Urinary bladder (tissue), 4 donors: ENCODE data around the gene KARS1. TPM values are rescaled to one million over a fixed set of nuclear protein-coding genes. Genes with fewer than 3 reads are reported as not detected.
"Not testable (repeated sequence)": the region's sequence is repeated elsewhere in the genome, so short reads cannot be mapped to it uniquely, and the experiment has no call there.

ENCODE experiments used
- DNase-seq: peaks from one replicate; pipeline ENCODE4 v3.0.0-alpha.2; 2015; ENCODE audit errors: extremely low spot score
- H3K27ac ChIP-seq: one replicate; pipeline ENCODE4 v1.5.1; 2013; ENCODE audit warnings: low read depth, mild to moderate bottlenecking, moderate library complexity
- H3K36me3 ChIP-seq: one replicate; pipeline ENCODE4 v1.6.1; 2013; ENCODE audit warnings: mild to moderate bottlenecking, moderate library complexity; ENCODE audit not compliant: insufficient read depth
- H3K4me1 ChIP-seq: one replicate; pipeline ENCODE4 v1.6.1; 2013; ENCODE audit warnings: mild to moderate bottlenecking, moderate library complexity; ENCODE audit not compliant: insufficient read depth
- H3K4me3 ChIP-seq: one replicate; pipeline ENCODE4 v1.5.1; 2013; ENCODE audit warnings: low read depth, low read length
- WGBS: extraction: QIAGEN DNeasy Blood & Tissue Kit; methylation state at CpG from one replicate; pipeline ENCODE4 v1.1.7; 2013; 5-methylcytosine and 5-hydroxymethylcytosine counted together
- polyA plus RNA-seq: library from polyadenylated mRNA; stranded (reverse); fragments of 200-250 nt; gene quantifications from one replicate; pipeline ENCODE4 v1.2.3, GENCODE V29; 2013
- total RNA-seq: library from RNA; depleted of rRNA; stranded (reverse); fragments of >200 nt; gene quantifications from one replicate; pipeline ENCODE4 v1.2.3, GENCODE V29; 2014
- donor health status: healthy with polysubstance abuse.
- donor health status: healthy.

The KARS1 gene
- total and polyA plus RNA-seq, 2 donors, result 90.6 to 91.1 TPM

- H3K27ac ChIP-seq, result no peak overlapping the region
- H3K4me3 ChIP-seq, result no peak overlapping the region
- peaks cover 4% of the 10 kb centered on the region for H3K36me3 ChIP-seq
- DNase-seq, result no peak
- H3K4me1 ChIP-seq, result no peaks in the 10 kb centered on the region
- 93% methylated on average over 2 of the region's 2 CpGs for WGBS
These were observed 28.7 kb downstream of the KARS1 start for GRCh38 chr16:75618780-75619179.

- 95% methylated on average over 3 of the region's 3 CpGs for WGBS
- H3K4me1 ChIP-seq, result no peaks in the 10 kb centered on the region
- H3K36me3 ChIP-seq, result peaks cover 4% of the 10 kb centered on the region
- no peak overlapping the region for H3K27ac ChIP-seq
- no peak for DNase-seq
- H3K4me3 ChIP-seq, result no peak overlapping the region
These were observed 30.3 kb downstream of the KARS1 start for GRCh38 chr16:75617121-75617520.

GRCh38 chr16:75616521-75617010 is 30.9 kb downstream of the KARS1 start:
- DNase-seq, result no peak
- WGBS, result 92% methylated on average over 4 of the region's 4 CpGs
- H3K4me1 ChIP-seq, result no peaks in the 10 kb centered on the region
- no peak overlapping the region for H3K27ac ChIP-seq
- no peak overlapping the region for H3K4me3 ChIP-seq
- peaks cover 4% of the 10 kb centered on the region for H3K36me3 ChIP-seq

- no peak for DNase-seq
- no peak overlapping the region for H3K27ac ChIP-seq
- 93% methylated on average over 2 of the region's 2 CpGs for WGBS
- no peak overlapping the region for H3K4me3 ChIP-seq
- no peaks in the 10 kb centered on the region for H3K4me1 ChIP-seq
- peaks cover 4% of the 10 kb centered on the region for H3K36me3 ChIP-seq
These were observed 31.8 kb downstream of the KARS1 start for GRCh38 chr16:75615619-75616018.

- no peaks in the 10 kb centered on the region for H3K4me1 ChIP-seq
- H3K36me3 ChIP-seq, result peaks cover 4% of the 10 kb centered on the region
- H3K27ac ChIP-seq, result no peak overlapping the region
- DNase-seq, result no peak
- 97% methylated on average over 4 of the region's 4 CpGs for WGBS
- H3K4me3 ChIP-seq, result no peak overlapping the region
These were observed 33.2 kb downstream of the KARS1 start for GRCh38 chr16:75614066-75614897.

GRCh38 chr16:75606507-75606906 is 41.0 kb downstream of the KARS1 start:
- DNase-seq, result no peak
- Histone ChIP-seq H3K36me3 (peaks cover 7% of the 10 kb centered on the region), H3K27ac (no peak overlapping the region), H3K4me1 (no peaks in the 10 kb centered on the region), H3K4me3 (no peak overlapping the region)
- 95% methylated on average over 1 of the region's 1 CpG for WGBS

GRCh38 chr16:75603241-75603640 is 44.2 kb downstream of the KARS1 start:
- no peak overlapping the region for H3K27ac ChIP-seq
- no peak for DNase-seq
- H3K36me3 ChIP-seq, result peaks cover 7% of the 10 kb centered on the region
- H3K4me3 ChIP-seq, result no peak overlapping the region
- WGBS, result 86% methylated on average over 4 of the region's 4 CpGs
- H3K4me1 ChIP-seq, result no peaks in the 10 kb centered on the region

- Histone ChIP-seq H3K27ac (no peak overlapping the region), H3K36me3 (peaks cover 6% of the 10 kb centered on the region), H3K4me1 (no peaks in the 10 kb centered on the region), H3K4me3 (no peak overlapping the region)
- no peak for DNase-seq
- WGBS, result 85% methylated on average over 6 of the region's 6 CpGs
These were observed 47.8 kb downstream of the KARS1 start for GRCh38 chr16:75599452-75600277.

GRCh38 chr16:75593825-75594820 is 53.3 kb downstream of the KARS1 start:
- H3K4me3 ChIP-seq, result no peak overlapping the region
- no peak for DNase-seq
- H3K36me3 ChIP-seq, result peaks cover 2% of the 10 kb centered on the region
- H3K4me1 ChIP-seq, result no peaks in the 10 kb centered on the region
- no peak overlapping the region for H3K27ac ChIP-seq
- 71% methylated on average over 17 of the region's 17 CpGs for WGBS

- H3K27ac ChIP-seq, result no peak overlapping the region
- WGBS, result 74% methylated on average over 6 of the region's 6 CpGs
- H3K4me1 ChIP-seq, result no peaks in the 10 kb centered on the region
- peaks cover 2% of the 10 kb centered on the region for H3K36me3 ChIP-seq
- H3K4me3 ChIP-seq, result no peak overlapping the region
- no peak for DNase-seq
These were observed 54.2 kb downstream of the KARS1 start for GRCh38 chr16:75593308-75593707.

GRCh38 chr16:75591927-75592326 is 55.5 kb downstream of the KARS1 start:
- H3K27ac ChIP-seq, H3K36me3 ChIP-seq, H3K4me3 ChIP-seq, DNase-seq, H3K4me1 ChIP-seq: not testable (repeated sequence)
- 19% methylated on average over 7 of the region's 9 CpGs for WGBS

- H3K36me3 ChIP-seq, result no peaks in the 10 kb centered on the region
- peak overlapping the region; percentile 39 for H3K27ac ChIP-seq
- H3K4me3 ChIP-seq, result no peak overlapping the region
- H3K4me1 ChIP-seq, result no peaks in the 10 kb centered on the region
- peak; percentile 85 for DNase-seq
- 19% methylated on average over 8 of the region's 8 CpGs for WGBS
These were observed 56.3 kb downstream of the KARS1 start for GRCh38 chr16:75590920-75591843.
